Non-pigmented ciliary epithelial cell (primary cell): ENCODE data around the gene MED26.

Experiments
- DNase-seq: peaks from one replicate; pipeline ENCODE4 v3.0.0-alpha.2; 2010; ENCODE audit warnings: low read depth

MED26 gene

GRCh38 chr19:16537111-16537510, 90.9 kb downstream of the MED26 start:
- no peak for DNase-seq

GRCh38 chr19:16536130-16536529, 91.9 kb downstream of the MED26 start:
- DNase-seq: no peak

- DNase-seq: no peak
These were observed 92.6 kb downstream of the MED26 start for GRCh38 chr19:16535381-16535780.

- DNase-seq: no peak
These were observed 95.4 kb downstream of the MED26 start for GRCh38 chr19:16532440-16533234.

GRCh38 chr19:16531380-16531669, 96.7 kb downstream of the MED26 start:
- DNase-seq: no peak

GRCh38 chr19:16530540-16531379, 97.2 kb downstream of the MED26 start:
- no peak for DNase-seq

GRCh38 chr19:16529466-16530144, 98.4 kb downstream of the MED26 start:
- no peak for DNase-seq

GRCh38 chr19:16527971-16528521, 100.0 kb downstream of the MED26 start:
- no peak for DNase-seq

GRCh38 chr19:16527334-16527935, 100.6 kb downstream of the MED26 start:
- DNase-seq: no peak

GRCh38 chr19:16525751-16526481, 102.1 kb downstream of the MED26 start:
- DNase-seq: no peak

GRCh38 chr19:16524991-16525734, 102.8 kb downstream of the MED26 start:
- DNase-seq: no peak
